CD4-positive, CD25-positive, alpha-beta regulatory T cell (primary cell): Measurements from ENCODE around the gene MRPL32. TPM values are rescaled to one million over a fixed set of nuclear protein-coding genes. Genes with fewer than 3 reads are reported as not detected.

Source experiments
- ATAC-seq, 2 donors: fragments of 150-1000 bp; cut with Tn5 transposase; one replicate each; pipeline ENCODE4 v1.10.0; 2021; ENCODE audit warnings: low read depth in 2 of 2, moderate number of reproducible peaks in 2 of 2, moderate library complexity in 1 of 2
- DNase-seq, 3 donors: peaks; one replicate each; pipeline versions ENCODE4 v3.0.0 to v3.0.0-alpha.2; 2012 to 2022; ENCODE audit warnings: mixed read lengths in 1 of 3
- H3K27ac ChIP-seq: one replicate; pipeline ENCODE4 v1.7.0; 2013; ENCODE audit warnings: mild to moderate bottlenecking, low read length; ENCODE audit not compliant: insufficient read depth, poor library complexity, severe bottlenecking
- H3K27me3 ChIP-seq: one replicate; pipeline ENCODE4 v1.7.0; 2013; ENCODE audit warnings: low read length; ENCODE audit not compliant: control insufficient read depth, insufficient read depth
- H3K36me3 ChIP-seq: one replicate; pipeline ENCODE4 v1.7.0; 2013; ENCODE audit warnings: mild to moderate bottlenecking, low read length, moderate library complexity; ENCODE audit not compliant: control insufficient read depth, insufficient read depth
- H3K4me1 ChIP-seq: 2 replicates; pipeline ENCODE4 v1.7.0; 2013; ENCODE audit warnings: mild to moderate bottlenecking, low read length; ENCODE audit not compliant: insufficient read depth, control insufficient read depth, poor library complexity, severe bottlenecking
- H3K4me3 ChIP-seq: one replicate; pipeline ENCODE4 v1.7.0; 2013; ENCODE audit warnings: low read depth, mild to moderate bottlenecking, low read length, moderate library complexity
- H3K9me3 ChIP-seq, 2 experiments: 1 replicate in 1 of 2; 2 replicates in 1 of 2; pipeline ENCODE4 v1.7.0; 2013; ENCODE audit warnings: low read length in 2 of 2, mild to moderate bottlenecking in 1 of 2, moderate library complexity in 1 of 2; ENCODE audit not compliant: control insufficient read depth in 2 of 2
- H3K27ac Mint-ChIP-seq, 3 donors: one replicate each; pipeline ENCODE4 v1.8.0; 2020 to 2022; ENCODE audit warnings: mild to moderate bottlenecking in 3 of 3, mixed read lengths in 3 of 3, moderate library complexity in 2 of 3
- H3K27me3 Mint-ChIP-seq: one replicate; pipeline ENCODE4 v1.8.0; 2022; ENCODE audit warnings: mild to moderate bottlenecking, mixed read lengths
- H3K36me3 Mint-ChIP-seq: one replicate; pipeline ENCODE4 v1.8.0; 2020; ENCODE audit warnings: mixed read lengths
- H3K4me1 Mint-ChIP-seq, 4 donors: one replicate each; pipeline ENCODE4 v1.8.0; 2020 to 2022; ENCODE audit warnings: mixed read lengths in 4 of 4, mild to moderate bottlenecking in 1 of 4
- H3K4me3 Mint-ChIP-seq, 4 donors: one replicate each; pipeline ENCODE4 v1.8.0; 2020 to 2022; ENCODE audit warnings: mild to moderate bottlenecking in 4 of 4, mixed read lengths in 4 of 4, moderate library complexity in 3 of 4
- H3K9me3 Mint-ChIP-seq, 7 donors: one replicate each; pipeline ENCODE4 v1.8.0; 2020 to 2022; ENCODE audit warnings: mixed read lengths in 7 of 7, mild to moderate bottlenecking in 3 of 7, moderate library complexity in 2 of 7
- polyA plus RNA-seq, 4 donors: library from polyadenylated mRNA; unstranded; fragments of 300-500 nt; fragmentation: Illumina TruSeq; gene quantifications; one replicate each; pipeline ENCODE4 v1.2.3, GENCODE V29; 2021
- total RNA-seq: library from RNA; stranded (reverse); gene quantifications from one replicate; pipeline ENCODE4 v1.2.3, GENCODE V29; 2022

MRPL32 gene
- total and polyA plus RNA-seq, 5 donors from 2014 or later = 37.6 to 86.0 (median 64.6) TPM

DNA sequence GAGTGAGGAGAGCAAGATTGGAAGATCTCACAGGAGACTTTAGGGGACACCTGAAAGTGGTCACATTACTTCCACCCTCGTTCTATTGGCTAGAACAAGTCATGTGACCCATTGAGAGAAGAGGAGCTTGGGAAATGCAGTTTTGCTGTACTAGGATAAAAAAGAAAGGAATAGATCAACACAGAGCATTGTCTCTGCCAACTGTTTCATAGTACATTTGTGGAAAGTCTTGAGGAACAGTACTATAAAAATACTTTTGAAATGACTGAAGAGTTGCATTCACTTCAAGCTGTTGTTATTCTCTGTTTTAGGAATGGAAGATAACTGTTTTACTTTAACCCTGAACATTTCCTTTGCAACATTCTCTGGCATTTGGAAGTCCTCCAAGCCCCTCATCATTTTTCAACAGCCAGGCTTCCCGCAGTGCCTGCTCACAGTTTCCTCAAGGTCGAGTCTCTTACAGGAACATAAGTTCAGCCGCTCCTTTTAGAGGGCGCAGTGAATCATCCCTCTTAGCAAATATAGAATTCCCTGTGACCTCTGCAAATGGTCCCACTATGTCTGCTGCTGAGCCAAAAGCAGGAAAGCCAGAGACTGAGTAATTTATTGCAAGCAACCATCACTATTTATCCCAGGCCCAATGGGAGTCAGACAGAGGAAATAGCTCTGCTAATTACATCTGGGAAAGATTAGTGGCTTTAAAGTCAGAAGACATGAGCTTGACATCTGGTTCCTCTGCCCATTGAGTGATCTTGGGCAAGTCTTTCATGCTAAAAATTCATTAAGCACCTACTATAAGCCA is 40.7 kb downstream of the MRPL32 start:
- Mint-ChIP-seq H3K36me3 (no peaks in the 10 kb centered on the region), H3K27ac (no peak overlapping the region), H3K27me3 (peaks cover 22% of the 10 kb centered on the region), H3K9me3 (peaks cover 0 to 5% (median 0%) of the 10 kb centered on the region in 7 donors), H3K4me3 (no peak overlapping the region), H3K4me1 (no peaks in the 10 kb centered on the region)
- Histone ChIP-seq H3K4me1 (no peaks in the 10 kb centered on the region), H3K4me3 (no peak overlapping the region), H3K9me3 (no peaks in the 10 kb centered on the region), H3K27me3 (peaks cover 5% of the 10 kb centered on the region), H3K27ac (no peak overlapping the region), H3K36me3 (no peaks in the 10 kb centered on the region)
- no peak for ATAC-seq
- DNase-seq = peak in 1 of 3 donors; percentile 2

GRCh38 chr7:42976371-42976770 is 44.2 kb downstream of the MRPL32 start:
- H3K4me1 Mint-ChIP-seq = no peaks in the 10 kb centered on the region

GRCh38 chr7:42978496-42978895 is 46.3 kb downstream of the MRPL32 start:
- Histone ChIP-seq H3K4me3 (no peak overlapping the region), H3K27me3 (peaks cover 8% of the 10 kb centered on the region), H3K9me3 (no peaks in the 10 kb centered on the region), H3K27ac (no peak overlapping the region), H3K36me3 (no peaks in the 10 kb centered on the region), H3K4me1 (no peaks in the 10 kb centered on the region)
- DNase-seq (no peak), ATAC-seq (no peak)
- Mint-ChIP-seq H3K27me3 (peaks cover 15% of the 10 kb centered on the region), H3K4me1 (no peaks in the 10 kb centered on the region), H3K9me3 (peaks cover 0 to 5% (median 0%) of the 10 kb centered on the region in 7 donors), H3K4me3 (no peak overlapping the region), H3K27ac (no peak overlapping the region), H3K36me3 (no peaks in the 10 kb centered on the region)

More at GRCh38 chr7:42976371-42976770, 44.2 kb downstream of the MRPL32 start:
- H3K27ac Mint-ChIP-seq = no peak overlapping the region
- no peaks in the 10 kb centered on the region for H3K4me1 ChIP-seq
- H3K9me3 ChIP-seq = no peaks in the 10 kb centered on the region
- peaks cover 8% of the 10 kb centered on the region for H3K27me3 ChIP-seq
- no peaks in the 10 kb centered on the region for H3K36me3 Mint-ChIP-seq
- H3K4me3 Mint-ChIP-seq = no peak overlapping the region
- ATAC-seq = no peak
- H3K36me3 ChIP-seq = no peaks in the 10 kb centered on the region
- DNase-seq = no peak
- peaks cover 12% of the 10 kb centered on the region for H3K27me3 Mint-ChIP-seq
- H3K4me3 ChIP-seq = no peak overlapping the region
- no peak overlapping the region for H3K27ac ChIP-seq
- H3K9me3 Mint-ChIP-seq = peaks cover 0 to 5% (median 0%) of the 10 kb centered on the region in 7 donors

GRCh38 chr7:42980084-42980483 is 47.9 kb downstream of the MRPL32 start:
- Mint-ChIP-seq H3K9me3 (peaks cover 0 to 5% (median 1%) of the 10 kb centered on the region in 7 donors), H3K4me3 (no peak overlapping the region), H3K4me1 (no peaks in the 10 kb centered on the region), H3K36me3 (no peaks in the 10 kb centered on the region), H3K27me3 (peaks cover 9% of the 10 kb centered on the region), H3K27ac (no peak overlapping the region)
- H3K36me3 ChIP-seq = no peaks in the 10 kb centered on the region
- ATAC-seq = no peak
- no peak for DNase-seq
- H3K27me3 ChIP-seq = peaks cover 8% of the 10 kb centered on the region
- no peaks in the 10 kb centered on the region for H3K4me1 ChIP-seq
- H3K27ac ChIP-seq = no peak overlapping the region
- no peaks in the 10 kb centered on the region for H3K9me3 ChIP-seq
- no peak overlapping the region for H3K4me3 ChIP-seq

DNA sequence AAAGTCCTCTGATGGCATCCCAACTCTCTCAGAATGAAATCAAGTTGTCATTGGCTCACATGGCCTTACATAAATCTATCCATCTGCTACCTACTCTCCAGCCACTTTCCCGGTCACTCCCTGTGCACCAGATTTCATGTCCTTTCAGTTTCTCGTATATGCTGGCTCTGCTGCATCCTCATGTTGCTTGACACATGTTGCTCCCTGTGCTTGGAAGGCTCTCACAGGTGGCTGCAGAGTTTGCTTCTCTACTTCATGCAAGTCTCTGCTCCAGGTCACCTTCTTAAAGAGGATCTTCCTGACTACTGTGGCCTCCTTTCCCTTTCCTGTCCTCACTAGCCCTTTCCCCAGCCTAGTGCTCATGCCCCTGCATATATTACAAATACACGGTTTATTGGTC is 48.3 kb downstream of the MRPL32 start:
- Histone ChIP-seq H3K4me3 (no peak overlapping the region), H3K27ac (no peak overlapping the region), H3K9me3 (no peaks in the 10 kb centered on the region), H3K4me1 (no peaks in the 10 kb centered on the region), H3K27me3 (peaks cover 7% of the 10 kb centered on the region), H3K36me3 (no peaks in the 10 kb centered on the region)
- H3K27me3 Mint-ChIP-seq = peaks cover 9% of the 10 kb centered on the region
- peaks cover 0 to 5% (median 1%) of the 10 kb centered on the region in 7 donors for H3K9me3 Mint-ChIP-seq
- no peaks in the 10 kb centered on the region for H3K36me3 Mint-ChIP-seq
- H3K27ac Mint-ChIP-seq = no peak overlapping the region
- no peak for ATAC-seq
- H3K4me1 Mint-ChIP-seq = no peaks in the 10 kb centered on the region
- H3K4me3 Mint-ChIP-seq = no peak overlapping the region
- no peak for DNase-seq

DNA sequence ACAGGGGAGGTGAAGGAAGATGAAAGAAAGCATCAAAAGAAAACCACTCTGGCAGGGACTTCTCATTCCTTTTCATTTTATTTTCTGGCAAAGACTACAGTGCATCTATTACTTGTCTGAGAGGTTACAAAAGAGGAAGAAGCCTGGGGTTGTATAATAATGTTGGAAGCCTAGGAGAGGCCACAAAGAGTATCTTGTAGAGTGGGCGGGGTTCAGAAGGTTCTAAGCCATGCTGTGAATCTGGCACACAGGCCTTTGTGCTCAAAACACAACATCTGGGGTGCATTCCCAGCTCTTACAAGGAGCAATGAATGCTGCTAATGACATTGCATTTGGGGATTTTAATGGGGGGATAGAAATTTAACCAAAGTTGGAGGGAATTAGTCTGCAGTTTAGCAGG is 49.4 kb downstream of the MRPL32 start:
- no peaks in the 10 kb centered on the region for H3K4me1 Mint-ChIP-seq
- no peak overlapping the region for H3K27ac ChIP-seq
- no peak overlapping the region for H3K4me3 ChIP-seq
- no peaks in the 10 kb centered on the region for H3K4me1 ChIP-seq
- ATAC-seq = no peak
- peaks cover 7% of the 10 kb centered on the region for H3K27me3 ChIP-seq
- peaks cover 10% of the 10 kb centered on the region for H3K27me3 Mint-ChIP-seq
- H3K36me3 ChIP-seq = no peaks in the 10 kb centered on the region
- no peak for DNase-seq
- peaks cover 0 to 5% (median 1%) of the 10 kb centered on the region in 7 donors for H3K9me3 Mint-ChIP-seq
- no peaks in the 10 kb centered on the region for H3K36me3 Mint-ChIP-seq
- H3K4me3 Mint-ChIP-seq = no peak overlapping the region
- no peak overlapping the region for H3K27ac Mint-ChIP-seq
- H3K9me3 ChIP-seq = no peaks in the 10 kb centered on the region

DNA sequence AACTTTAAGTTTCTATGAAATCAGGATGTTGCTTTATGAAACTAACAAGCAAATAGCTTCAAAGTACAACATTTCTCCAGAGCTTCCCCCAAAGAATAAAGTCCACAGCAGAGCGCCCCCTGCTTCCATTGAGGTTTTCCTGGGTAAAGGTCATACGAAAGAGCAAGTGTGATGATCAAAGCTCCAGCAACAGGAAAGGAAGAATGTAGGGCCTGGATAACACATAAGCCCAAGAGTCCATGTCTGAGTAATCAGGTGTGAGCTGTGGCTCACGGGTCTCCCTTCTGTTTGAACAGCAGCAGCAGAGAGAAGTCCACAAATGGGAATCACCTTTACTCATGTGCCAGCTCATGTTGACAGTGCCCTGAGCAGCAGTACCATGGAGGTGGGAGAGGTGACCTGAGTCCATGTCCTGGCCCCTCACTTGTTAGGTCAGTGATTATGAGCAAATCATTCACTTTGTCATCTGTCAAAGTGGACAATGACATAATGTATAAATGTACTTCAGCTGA is 50.5 kb downstream of the MRPL32 start:
- DNase-seq (no peak), ATAC-seq (no peak)
- H3K36me3 ChIP-seq = no peaks in the 10 kb centered on the region
- Mint-ChIP-seq H3K4me3 (no peak overlapping the region), H3K4me1 (no peaks in the 10 kb centered on the region), H3K9me3 (peaks cover 0 to 5% (median 2%) of the 10 kb centered on the region in 7 donors), H3K27ac (no peak overlapping the region), H3K36me3 (no peaks in the 10 kb centered on the region), H3K27me3 (peaks cover 17% of the 10 kb centered on the region)
- H3K4me1 ChIP-seq = no peaks in the 10 kb centered on the region
- H3K27me3 ChIP-seq = peaks cover 4% of the 10 kb centered on the region
- H3K9me3 ChIP-seq = no peaks in the 10 kb centered on the region
- no peak overlapping the region for H3K4me3 ChIP-seq
- no peak overlapping the region for H3K27ac ChIP-seq

DNA sequence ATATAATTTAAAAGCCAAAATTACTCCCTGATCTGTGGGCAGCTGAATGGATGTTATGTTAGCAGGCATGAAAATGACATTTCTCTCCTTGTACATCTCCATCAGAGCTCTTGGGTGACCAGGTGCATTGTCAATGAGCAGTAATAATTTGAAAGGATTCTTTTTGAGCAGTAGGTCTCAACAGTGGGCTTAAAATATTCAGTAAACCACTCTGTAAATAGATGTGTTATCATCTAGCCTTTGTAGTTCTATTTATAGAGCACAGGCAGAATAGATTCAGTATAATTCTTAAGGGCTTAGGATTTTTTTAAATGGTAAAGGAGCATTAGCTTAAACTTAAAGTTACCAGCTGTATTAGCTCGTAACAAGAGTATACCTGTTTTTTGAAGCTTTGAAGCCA is 52.0 kb downstream of the MRPL32 start:
- no peak overlapping the region for H3K27ac ChIP-seq
- no peak overlapping the region for H3K4me3 ChIP-seq
- no peaks in the 10 kb centered on the region for H3K36me3 ChIP-seq
- H3K4me1 Mint-ChIP-seq = no peaks in the 10 kb centered on the region
- H3K9me3 ChIP-seq = no peaks in the 10 kb centered on the region
- H3K4me3 Mint-ChIP-seq = no peak overlapping the region
- no peaks in the 10 kb centered on the region for H3K4me1 ChIP-seq
- DNase-seq (no peak), ATAC-seq (no peak)
- peaks cover 4% of the 10 kb centered on the region for H3K27me3 ChIP-seq
- no peak overlapping the region for H3K27ac Mint-ChIP-seq
- H3K36me3 Mint-ChIP-seq = no peaks in the 10 kb centered on the region
- peaks cover 0 to 5% (median 2%) of the 10 kb centered on the region in 7 donors for H3K9me3 Mint-ChIP-seq
- peaks cover 17% of the 10 kb centered on the region for H3K27me3 Mint-ChIP-seq
